GM18909 (cell line): ENCODE measurements around the gene ENG.

Experiments used
- ATAC-seq: cut with Tn5 transposase; IDR thresholded peaks from one replicate; pipeline ENCODE4 v1.9.1; 2021; ENCODE audit warnings: mild to moderate bottlenecking; ENCODE audit not compliant: unreplicated experiment, poor library complexity

The ENG gene

DNA sequence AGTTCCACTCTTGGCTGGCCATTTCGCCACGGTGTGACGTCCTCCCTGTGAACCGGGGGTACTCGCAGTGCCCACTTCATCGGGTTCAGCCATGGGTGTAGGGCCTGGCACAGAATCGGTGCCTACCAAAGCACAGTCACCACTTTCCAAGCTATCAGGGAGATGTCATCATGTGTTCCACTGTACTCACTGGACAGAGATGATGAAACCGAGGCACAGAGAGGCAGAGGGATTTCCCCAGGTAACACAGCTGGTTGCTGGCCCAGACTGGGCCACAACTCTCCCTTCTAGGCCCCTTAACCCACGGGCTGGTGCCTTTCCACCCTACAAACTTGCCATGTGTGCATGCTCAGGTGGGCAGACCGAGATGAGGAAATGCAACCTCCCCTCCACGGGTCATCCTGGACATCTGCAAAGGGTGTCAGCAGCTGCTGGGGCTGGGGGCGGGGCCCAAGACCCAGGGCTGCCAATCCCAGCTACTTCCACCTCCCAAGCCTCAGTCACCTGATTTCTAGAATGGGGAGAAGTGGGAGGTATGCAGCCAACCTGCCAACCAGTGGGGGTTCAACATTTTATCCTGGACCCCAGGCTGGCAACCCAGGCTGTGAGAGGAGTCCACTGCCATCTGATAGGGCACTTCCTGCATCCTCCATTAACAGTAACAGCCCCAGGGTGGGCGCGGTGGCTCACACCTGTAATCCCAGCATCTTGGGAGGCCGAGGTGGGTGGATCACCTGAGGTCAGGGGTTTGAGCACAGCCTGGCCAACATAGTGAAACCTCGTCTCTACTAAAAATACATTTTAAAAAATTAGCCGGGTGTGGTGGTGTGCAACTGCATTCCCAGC is 75.1 kb downstream of the ENG start:
- ATAC-seq, result peak; percentile 45

DNA sequence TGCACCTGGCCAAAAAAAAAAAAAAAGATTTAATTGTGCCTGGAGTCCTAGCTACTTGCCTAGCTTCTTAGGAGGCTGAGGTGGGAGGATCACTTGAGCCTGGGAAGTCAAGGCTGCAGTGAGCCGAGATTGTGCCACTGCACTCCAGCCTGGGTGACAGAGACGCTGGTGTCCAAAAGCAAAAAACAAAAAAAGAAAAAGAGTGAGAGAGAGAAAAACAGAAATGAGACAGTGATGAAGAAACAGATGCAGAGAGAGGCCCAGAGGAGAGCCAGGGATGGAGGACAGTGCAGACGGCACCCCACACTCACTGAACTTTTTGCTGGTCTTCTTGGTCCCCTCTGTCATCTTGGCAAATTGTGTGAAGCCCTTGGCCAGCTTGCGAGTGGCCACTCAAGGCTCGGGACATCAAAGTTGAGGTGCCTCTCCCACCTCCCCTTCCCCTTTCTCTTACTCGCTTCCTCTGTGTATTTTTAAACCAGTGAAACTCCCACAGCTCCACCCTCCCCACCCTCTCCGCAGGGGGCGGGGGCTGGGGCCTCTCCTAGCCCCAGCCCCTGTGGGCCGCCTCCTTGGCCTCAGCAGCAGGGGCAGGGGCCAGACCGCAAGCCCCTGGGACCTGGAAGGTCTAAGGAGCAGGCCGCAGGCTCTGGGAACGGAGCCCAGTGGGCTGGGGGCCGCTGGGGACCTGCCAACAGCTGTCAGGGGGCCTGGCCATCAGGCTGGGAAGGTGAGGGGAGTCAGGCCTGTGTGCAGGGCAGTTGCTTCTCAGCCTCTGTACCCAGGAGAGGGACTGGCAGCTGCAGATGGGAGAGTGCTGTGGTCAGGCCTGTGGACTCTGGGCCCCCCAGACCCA is 76.0 kb downstream of the ENG start, which contains the start of gene SH2D3C:
Gene SH2D3C, minus strand, starts transcription at position 387 of the 856 bp plus-strand sequence. Its CDS starts 39 bp downstream, at position 348.
- ATAC-seq, result peak; percentile 36

DNA sequence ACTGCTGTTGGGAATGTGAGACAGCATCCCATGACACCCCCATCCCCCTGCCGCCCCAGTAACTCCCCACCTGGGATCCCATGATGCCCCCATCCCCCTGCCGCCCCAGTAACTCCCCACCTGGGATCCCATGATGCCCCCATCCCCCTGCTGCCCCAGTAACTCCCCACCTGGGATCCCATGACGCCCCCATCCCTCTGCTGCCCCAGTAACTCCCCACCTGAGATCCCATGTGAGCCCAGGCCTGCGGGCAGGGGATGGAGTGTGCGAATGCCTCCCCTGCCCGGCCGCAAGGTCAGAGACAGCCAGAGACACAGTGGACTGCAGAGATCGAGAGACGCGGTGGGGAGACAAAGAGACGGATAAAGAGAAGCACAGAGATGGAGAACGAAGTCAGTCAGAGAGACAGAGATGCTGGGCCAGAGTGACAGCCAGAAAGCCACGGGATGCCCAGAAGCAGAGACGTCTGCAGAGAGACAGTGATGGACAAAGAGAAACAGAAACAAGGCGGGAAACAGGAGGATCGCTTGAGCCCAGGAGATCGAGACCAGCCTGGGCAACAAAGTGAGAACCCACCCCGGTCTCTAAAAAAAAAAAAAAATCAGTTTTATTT is 77.0 kb downstream of the ENG start:
- ATAC-seq, result no peak

DNA sequence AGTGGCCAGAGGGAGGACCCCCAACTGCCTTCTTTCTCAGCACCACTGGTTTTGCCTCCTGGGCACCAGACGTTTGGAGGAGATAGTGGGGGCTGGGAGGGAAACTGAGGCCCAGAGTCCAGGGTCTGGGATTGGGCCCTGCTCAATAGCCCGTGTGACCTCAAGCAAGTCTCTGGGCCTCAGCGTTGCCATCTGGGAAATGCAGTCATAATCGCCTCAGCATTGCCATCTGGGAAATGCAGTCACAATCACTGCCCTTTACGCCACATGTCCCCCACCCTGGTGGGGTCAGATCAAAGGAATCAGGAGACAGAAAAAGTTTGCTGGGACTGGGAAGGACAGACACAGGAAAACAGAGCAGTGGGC is 77.6 kb downstream of the ENG start:
- ATAC-seq, result no peak

DNA sequence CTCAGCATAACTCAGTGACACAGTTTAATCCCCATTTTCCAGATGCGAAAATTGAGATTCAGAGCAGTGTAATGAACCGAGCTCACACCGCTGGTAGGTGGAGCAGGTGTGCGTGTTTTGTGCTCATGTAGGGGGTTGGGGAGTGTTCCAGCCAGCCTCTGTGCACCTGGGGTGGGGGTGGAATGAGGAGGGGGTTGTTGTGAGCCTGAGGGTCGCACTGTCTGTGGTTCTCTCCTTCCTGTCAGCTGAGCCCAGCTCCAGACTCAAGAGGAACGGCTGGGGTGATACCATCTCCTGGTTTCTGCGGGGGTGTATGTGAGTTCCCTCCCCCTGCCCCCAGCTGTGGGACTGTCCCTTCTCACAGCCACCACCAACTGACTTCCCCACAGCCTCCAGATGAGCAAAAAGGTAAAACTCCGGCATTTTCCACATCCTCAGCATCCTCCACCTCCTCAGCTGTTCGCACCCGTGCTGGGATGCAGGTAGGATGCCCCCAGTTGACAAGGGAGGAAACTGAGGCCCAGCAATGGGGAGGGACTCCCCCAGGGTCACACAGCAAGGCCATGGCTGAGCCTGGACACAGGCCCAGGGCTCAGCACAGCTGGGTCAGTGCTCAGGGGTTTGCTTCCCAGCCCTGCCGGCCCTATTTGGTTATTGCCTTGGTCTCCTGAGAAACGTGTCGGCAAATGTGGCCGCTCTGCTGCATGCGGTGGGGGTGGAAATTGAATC is 78.1 kb downstream of the ENG start:
- no peak for ATAC-seq

DNA sequence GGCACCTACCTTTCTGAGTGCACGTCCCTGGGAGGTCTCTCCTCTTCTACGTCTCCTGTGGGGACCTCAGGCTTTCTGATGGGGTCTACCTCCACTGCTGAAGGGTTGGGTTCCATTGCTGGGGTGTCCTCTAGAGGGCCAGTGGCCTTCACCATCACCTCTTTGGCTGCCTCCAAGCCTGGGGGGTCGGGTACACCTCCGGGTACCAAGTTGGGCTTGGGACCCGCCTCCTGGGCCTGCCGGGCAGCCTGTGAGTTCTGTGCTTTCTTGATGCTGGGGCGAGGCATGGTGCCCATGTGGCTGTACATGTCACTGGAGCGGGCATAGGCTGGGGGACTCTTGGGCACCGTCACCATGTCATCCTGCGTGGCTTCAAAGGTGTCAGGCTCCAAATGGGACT is 80.5 kb downstream of the ENG start:
- no peak for ATAC-seq

DNA sequence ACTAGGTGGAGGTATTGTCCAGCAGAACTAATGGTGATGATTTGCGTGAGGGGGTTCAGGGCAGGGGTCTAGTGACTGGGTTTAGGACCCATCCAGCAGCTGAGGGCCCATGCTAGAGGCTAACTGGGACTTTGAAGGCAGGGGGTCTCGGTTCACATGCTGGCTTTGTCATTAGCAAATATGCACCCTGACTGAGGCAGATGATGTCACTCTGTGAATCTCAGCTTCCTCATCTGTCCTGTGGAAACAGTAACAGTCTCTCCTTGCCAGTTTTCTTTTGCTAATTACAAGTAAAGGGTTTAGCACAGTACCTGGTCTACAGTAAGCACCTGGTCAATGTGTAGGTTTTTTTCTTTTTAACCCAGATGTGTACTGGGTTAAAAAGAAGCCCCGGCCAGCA is 81.2 kb downstream of the ENG start:
- no peak for ATAC-seq

DNA sequence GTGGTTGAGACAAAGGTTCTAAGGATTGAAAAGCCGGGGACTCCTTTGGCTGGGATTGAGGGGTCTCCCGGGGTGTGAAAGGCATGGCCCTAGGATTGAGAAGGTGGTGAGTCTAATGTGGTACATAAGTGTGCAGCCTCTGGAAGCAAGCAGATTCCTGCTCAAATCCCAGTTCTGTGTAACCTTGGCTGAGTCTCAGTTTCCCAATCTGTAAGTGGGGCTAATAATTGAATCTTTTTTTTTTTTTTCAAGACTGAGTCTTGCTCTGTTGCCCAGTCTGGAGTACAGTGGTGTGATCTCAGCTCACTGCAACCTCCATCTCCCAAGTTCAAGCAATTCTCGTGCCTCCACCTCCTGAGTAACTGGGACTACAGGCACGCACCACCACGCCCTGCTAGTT is 81.9 kb downstream of the ENG start:
- ATAC-seq, result no peak

DNA sequence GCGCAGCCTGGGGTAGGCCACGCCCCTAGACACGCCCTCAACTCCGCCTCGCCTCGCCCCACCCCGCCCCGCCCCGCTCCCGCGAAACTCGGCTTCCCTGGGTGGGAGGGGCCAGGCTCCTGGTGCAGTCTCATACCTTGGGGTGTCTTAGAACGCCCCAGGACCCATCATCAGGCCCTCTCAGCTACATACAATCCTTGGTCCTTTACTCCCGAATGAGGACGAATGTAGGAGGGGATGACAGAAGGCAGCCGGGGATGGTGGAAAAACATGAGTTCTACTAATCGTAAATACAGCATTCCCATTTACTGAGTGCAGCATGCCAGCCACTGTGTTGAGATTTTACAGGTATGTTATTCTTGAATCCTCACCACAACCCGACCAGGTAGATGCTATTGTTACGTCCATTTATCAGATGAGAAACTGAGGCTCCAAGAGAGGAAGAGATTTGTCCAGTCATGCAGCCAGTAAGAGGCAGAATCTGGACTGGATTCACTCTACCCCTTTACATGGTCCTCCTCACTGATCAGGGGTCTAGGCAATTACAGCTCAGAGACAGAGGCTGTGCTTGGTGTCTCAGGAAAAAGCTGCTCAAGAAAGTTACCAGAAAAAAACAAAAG is 82.8 kb downstream of the ENG start:
- ATAC-seq, result no peak

DNA sequence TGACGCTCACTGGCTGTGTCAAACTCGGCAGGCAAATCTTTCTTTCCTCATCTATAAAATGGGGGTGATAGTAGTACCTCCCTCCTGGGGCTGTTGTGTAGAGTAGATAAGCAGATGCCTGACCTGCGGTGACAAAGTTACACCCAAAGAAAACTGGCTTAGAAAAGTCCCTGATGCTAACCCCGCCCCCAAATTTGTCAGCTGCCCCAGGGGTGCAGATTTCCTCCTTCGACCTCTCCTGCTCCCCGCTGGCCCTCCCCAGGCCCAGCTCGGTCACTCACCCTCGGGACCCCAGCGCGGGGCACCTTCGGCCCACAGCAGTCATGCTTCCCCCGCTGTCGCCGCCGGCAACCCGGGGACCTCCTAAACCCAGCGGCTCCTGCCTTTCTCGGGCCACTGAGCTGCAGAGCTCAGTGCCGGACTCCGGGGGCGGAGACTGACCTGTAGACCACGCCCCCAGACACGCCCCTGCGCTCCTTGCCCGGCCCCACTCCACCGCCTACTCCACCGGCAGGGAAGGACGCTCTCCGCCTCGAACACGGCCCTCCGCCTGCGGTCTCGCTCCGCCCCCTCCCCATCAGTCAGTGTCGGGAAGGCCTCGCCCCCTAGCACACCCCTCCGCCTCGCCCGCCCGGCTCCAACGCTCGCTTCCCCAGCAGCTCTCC is 83.4 kb downstream of the ENG start:
- peak; percentile 85 for ATAC-seq

DNA sequence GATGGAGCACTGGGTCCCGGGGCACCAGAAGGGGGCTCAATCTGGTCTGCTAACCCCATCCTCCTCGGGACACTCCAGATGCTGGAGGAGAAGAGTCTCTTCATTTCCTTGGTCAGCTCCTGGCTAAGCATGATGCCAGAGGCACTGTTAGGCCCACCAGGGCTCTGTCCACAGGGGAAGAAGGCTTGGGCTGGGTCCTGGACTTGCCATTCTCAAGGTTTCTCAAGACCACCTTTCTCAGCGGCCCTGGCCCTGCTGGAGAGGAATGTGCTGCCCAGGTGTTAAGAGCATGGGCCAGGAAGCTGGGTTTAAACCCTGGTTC is 83.9 kb downstream of the ENG start:
- ATAC-seq, result peak; percentile 2

DNA sequence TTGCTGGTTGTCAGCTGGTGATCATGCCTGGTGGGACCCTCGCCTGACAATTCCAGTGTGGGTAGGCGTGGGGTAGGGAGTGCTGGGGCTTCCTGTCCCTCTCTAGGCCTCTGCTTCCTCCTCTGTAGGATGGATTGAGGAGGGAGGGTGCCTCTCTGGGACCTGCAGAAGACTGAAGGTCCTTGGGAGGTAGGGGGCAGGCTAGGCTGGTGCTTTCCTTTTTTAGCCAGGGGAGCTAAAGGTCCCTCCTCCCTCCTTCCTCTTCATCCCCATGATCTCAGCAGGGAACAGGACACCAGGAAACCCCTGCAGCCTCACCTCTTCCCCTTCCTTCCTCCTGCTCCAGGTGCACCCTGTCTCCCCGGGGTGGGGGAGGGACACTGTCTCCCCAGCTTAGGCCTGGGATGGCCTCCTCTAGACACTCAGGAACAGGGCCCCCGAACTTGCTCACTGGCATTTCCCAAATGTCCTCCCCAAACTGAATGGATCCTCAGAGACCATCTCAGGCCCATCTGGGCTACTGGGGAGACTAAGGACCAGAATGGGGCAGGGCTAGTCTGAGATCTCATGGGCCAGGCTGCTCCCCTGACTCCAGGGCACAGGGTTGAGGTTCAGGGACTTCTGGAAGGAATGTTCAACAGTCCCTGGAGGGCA is 84.4 kb downstream of the ENG start:
- ATAC-seq, result no peak

DNA sequence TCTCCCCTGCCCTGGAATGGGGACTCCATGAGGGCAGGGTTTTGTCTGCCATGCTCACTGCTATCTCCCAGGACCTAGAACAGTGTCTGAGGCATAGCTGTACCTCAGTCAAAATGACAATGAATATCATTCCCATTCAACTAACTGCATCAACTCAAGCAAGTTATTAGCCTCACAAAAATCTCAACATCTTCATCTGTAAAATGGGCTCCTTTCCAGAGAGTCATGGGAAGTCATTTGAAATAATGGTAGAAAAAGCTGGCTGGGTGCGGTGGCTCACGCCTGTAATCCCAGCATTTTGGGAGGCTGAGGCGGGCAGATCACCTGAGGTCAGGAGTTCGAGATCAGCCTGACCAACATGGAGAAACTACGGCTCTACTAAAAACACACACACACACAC is 85.4 kb downstream of the ENG start:
- ATAC-seq, result no peak

DNA sequence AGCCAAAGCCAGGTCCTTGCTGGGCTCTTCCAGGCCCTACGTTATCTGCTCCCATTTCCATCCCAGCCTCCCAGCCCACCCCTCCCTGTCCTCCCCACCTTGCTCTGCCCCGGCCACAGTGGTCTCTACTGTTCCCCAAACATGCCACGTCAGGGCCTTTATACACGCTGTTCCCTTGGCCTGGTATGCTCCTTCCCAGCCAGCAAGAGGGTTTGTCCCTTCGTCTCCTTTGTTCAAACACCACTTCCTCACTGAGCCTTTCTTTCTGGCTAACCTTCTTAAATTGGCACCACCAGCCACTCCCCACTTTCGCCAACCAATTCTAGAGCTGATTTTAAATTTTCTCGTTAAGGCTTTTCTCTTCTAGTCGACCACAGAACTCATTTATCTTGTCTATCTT is 85.8 kb downstream of the ENG start:
- no peak for ATAC-seq

DNA sequence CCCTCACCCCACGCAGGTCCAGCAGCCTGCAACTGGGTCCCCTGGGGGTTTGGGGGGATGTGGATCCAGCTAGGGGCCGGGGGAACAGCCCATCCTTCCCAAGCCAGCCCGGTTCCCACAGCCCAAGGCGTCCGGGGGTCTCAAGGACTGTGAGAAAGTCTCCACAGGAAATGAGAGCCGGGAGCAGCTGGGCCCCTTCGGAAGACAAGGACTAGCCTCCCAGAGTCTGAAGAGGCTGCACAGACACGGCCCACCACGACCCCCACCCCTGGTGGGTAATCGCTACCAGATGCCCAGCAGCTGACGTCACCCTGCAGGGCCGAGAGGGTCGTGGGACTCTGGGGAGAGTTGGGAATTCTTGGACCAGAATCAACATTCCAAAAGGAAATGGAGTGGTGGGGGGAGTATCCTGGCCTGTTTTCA is 86.5 kb downstream of the ENG start:
- ATAC-seq, result no peak

DNA sequence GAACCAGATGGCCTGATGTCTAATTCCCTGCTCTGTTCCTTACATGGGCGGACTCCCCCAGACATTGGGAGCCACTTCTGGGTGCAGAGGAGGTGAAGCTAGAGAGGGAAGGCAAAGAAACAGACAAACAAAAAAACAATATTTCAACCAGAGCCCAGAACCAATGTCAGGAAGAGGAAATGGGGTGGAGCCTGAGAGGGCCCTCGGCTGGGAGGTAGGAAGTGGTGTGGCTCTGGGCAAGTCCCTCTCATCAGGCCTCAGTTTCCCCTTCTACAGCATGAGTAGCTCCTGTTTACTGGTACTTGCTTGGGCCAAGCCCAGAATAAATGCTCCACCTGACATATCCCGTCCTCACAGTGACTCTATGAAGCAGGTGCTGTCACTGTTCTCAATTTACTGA is 87.0 kb downstream of the ENG start:
- ATAC-seq, result no peak

DNA sequence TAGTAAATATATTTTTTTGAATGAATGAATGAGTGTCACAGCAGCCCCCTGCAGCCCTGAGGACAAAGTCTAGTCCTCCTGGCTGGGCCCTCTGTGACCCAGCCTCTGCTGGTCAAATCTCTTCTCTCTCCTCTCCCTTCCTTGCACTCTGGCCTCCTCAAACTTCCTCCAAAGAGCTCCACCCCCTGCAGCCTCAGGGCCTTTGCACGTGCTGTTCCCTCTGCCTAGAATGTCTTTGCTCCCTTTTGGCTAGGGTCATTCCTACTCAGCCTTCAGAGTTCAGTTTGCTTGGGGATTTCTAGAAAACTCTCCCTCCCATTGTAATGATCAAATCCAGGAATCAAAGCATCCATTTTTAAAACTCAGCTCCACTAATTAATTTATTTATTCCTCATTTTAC is 89.0 kb downstream of the ENG start:
- ATAC-seq, result no peak
